HepG2 (cell line): ENCODE results near the gene DMKN. TPM values are rescaled to one million over a fixed set of nuclear protein-coding genes. Genes with fewer than 3 reads are reported as not detected.

Experiments
- ATAC-seq: fragments of 200-7000 bp; cut with Tn5 transposase; 3 replicates; pipeline ENCODE4 v1.9.1; 2020; ENCODE audit warnings: mild to moderate bottlenecking, moderate library complexity
- BruUV-seq: library from RNA; stranded (reverse); fragments of 400-500 nt; replicated peaks from 2 replicates; lab custom pipeline; 2021; lab: Mats Ljungman, UMichigan
- CTCF ChIA-PET: fragments of 300-600 bp; formaldehyde crosslinking; extraction: SDS; loops from one replicate; lab custom pipeline; 2021; ENCODE audit warnings: low total read pairs, inconsistent platforms, low intra/inter-chr PET ratio; lab: Yijun Ruan, JAX
- POLR2A ChIA-PET: fragments of 350-600 bp; sonication (Branson Sonifier 250); formaldehyde crosslinking; loops from one replicate; lab custom pipeline; 2020; ENCODE audit warnings: antibody characterized with exemption, inconsistent platforms; lab: Yijun Ruan, JAX
- DNase-seq: peaks from one replicate; pipeline ENCODE4 v3.0.0-alpha.2; 2015; ENCODE audit warnings: low spot score
- FAIRE-seq: peaks from 3 replicates; lab custom pipeline; 2011; peaks lifted over from hg19 to GRCh38; lab: Jason Lieb, UNC
- H2AFZ ChIP-seq: one replicate; pipeline ENCODE4 v1.6.1; 2011; ENCODE audit warnings: low read length, inconsistent platforms
- H3K27ac ChIP-seq: fragments of 300-600 bp; 3 replicates; pipeline ENCODE4 v1.8.0; 2011; ENCODE audit warnings: mixed run types, mild to moderate bottlenecking, mixed read lengths, low read length, inconsistent platforms; ENCODE audit not compliant: insufficient read depth; ENCODE audit errors: extremely low read length
- H3K27me3 ChIP-seq, 2 experiments: fragments of 200-600 bp in 1 of 2; 2 replicates in 1 of 2; 3 replicates in 1 of 2; pipeline versions ENCODE4 v1.6.0 to v1.8.0; 2011; ENCODE audit warnings: low read length in 2 of 2, mild to moderate bottlenecking in 2 of 2, moderate library complexity in 2 of 2, inconsistent platforms in 1 of 2; ENCODE audit not compliant: insufficient read depth in 2 of 2, control insufficient read depth in 1 of 2
- H3K36me3 ChIP-seq, 2 experiments: fragments of 200-600 bp in 1 of 2; replicated peaks in 1 of 2; 2 replicates in 1 of 2; 3 replicates in 1 of 2; pipeline versions ENCODE4 v1.5.1 to v1.8.0; 2011; ENCODE audit warnings: low read length in 2 of 2, inconsistent platforms in 1 of 2; ENCODE audit not compliant: insufficient read depth in 2 of 2, control insufficient read depth in 1 of 2
- H3K4me1 ChIP-seq: 2 replicates; pipeline ENCODE4 v1.5.1; 2012; ENCODE audit warnings: low read length, inconsistent platforms; ENCODE audit not compliant: insufficient read depth
- H3K4me2 ChIP-seq: 2 replicates; pipeline ENCODE4 v1.6.0; 2011; ENCODE audit warnings: low read depth, low read length, inconsistent platforms
- H3K4me3 ChIP-seq, 3 experiments: fragments of 200-600 bp in 1 of 3; sonication (generic), shearing (Covaris generic) in 1 of 3; replicated peaks in 1 of 3; 2 replicates each; pipeline ENCODE4 v1.5.1; 2011 to 2016; ENCODE audit warnings: low read length in 3 of 3, inconsistent platforms in 2 of 3, low read depth in 2 of 3, mild to moderate bottlenecking in 2 of 3, control low read depth in 1 of 3, mixed read lengths in 1 of 3; ENCODE audit not compliant: insufficient read depth in 1 of 3
- H3K79me2 ChIP-seq: one replicate; pipeline ENCODE4 v1.6.1; 2011; ENCODE audit warnings: low read length, inconsistent platforms; ENCODE audit not compliant: insufficient read depth
- H3K9ac ChIP-seq: 2 replicates; pipeline ENCODE4 v1.6.0; 2011; ENCODE audit warnings: mild to moderate bottlenecking, low read depth, low read length, inconsistent platforms; ENCODE audit not compliant: insufficient read depth
- H3K9me3 ChIP-seq: 2 replicates; pipeline ENCODE4 v1.5.1; 2012; ENCODE audit warnings: mild to moderate bottlenecking, low read length
- H4K20me1 ChIP-seq: 2 replicates; pipeline ENCODE4 v1.6.0; 2011; ENCODE audit warnings: inconsistent platforms, mild to moderate bottlenecking, low read length, moderate library complexity; ENCODE audit not compliant: insufficient read depth
- FOXP4 ChIP-seq: sonication (generic); formaldehyde crosslinking; IDR thresholded peaks from 2 replicates; pipeline ENCODE4 v1.4.0; 2020; ENCODE audit warnings: missing genetic modification reagents
- RAD51 ChIP-seq: fragments of 450-650 bp; IDR thresholded peaks from 2 replicates; pipeline ENCODE4 v1.6.1; 2016; ENCODE audit warnings: borderline replicate concordance
- STAT6 ChIP-seq: sonication (generic); formaldehyde crosslinking; IDR thresholded peaks from 2 replicates; pipeline ENCODE4 v1.4.0; 2020; ENCODE audit warnings: missing genetic modification reagents, mild to moderate bottlenecking, borderline replicate concordance
- ZNF121 ChIP-seq: sonication (generic); formaldehyde crosslinking; IDR thresholded peaks from 2 replicates; pipeline ENCODE4 v1.5.0; 2020; ENCODE audit warnings: mild to moderate bottlenecking, missing genetic modification reagents
- WGBS: methylation state at CpG from one replicate; pipeline ENCODE4 v1.1.6; 2017; ENCODE audit warnings: low lambda C conversion rate; 5-methylcytosine and 5-hydroxymethylcytosine counted together
- in situ Hi-C: cut with HindIII; loops from 2 replicates; pipeline ENCODE4 v1.10.0; 2017; ENCODE audit warnings: low pct_unique_long_range_greater_than_20kb; ENCODE audit not compliant: extremely low pct_ligation_motif_present
- intact Hi-C: fragments of 100-400 bp; cut with micrococcal nuclease; formaldehyde crosslinking; loops from one replicate; pipeline ENCODE4 v1.10.0; 2022; ENCODE audit not compliant: unreplicated experiment
- polyA plus RNA-seq, 8 experiments: library from polyadenylated mRNA; depleted of rRNA in 3 of 8; stranded (reverse) in 7 of 8; unstranded in 1 of 8; fragments of >200 nt; fragmentation: Illumina TruSeq in 4 of 8; extraction: Trizol in 4 of 8; gene quantifications; 2 replicates each; pipeline versions ENCODE4 v1.2.1 to v1.2.3, GENCODE V29; 2011 to 2016; ENCODE audit warnings: low read depth in 4 of 8, missing spikeins in 1 of 8, mixed read lengths in 1 of 8; ENCODE audit not compliant: insufficient read depth in 1 of 8
- total RNA-seq, 5 experiments: library from RNA; depleted of rRNA; stranded (reverse); fragments of >200 nt; fragmentation: Illumina TruSeq; extraction: Trizol; gene quantifications; 2 replicates each; pipeline ENCODE4 v1.2.3, GENCODE V29; 2016; ENCODE audit warnings: low read depth in 1 of 5

The DMKN gene
- total and polyA plus RNA-seq, 2 of the 13 experiments (the other 11 are each of a cell fraction or from before 2014, with no cell fraction given): 50.8 to 57.1 TPM

GRCh38 chr19:35498220-35498619, 15.2 kb downstream of the DMKN start:
- Histone ChIP-seq H3K36me3 (peaks cover 0 to 10% of the 10 kb centered on the region in 2 experiments; a peak in 2 of 5 replicates), H3K4me2 (no peak overlapping the region), H3K27me3 (no peaks in the 10 kb centered on the region), H3K79me2 (no peaks in the 10 kb centered on the region), H4K20me1 (no peaks in the 10 kb centered on the region), H3K9ac (no peak overlapping the region), H3K27ac (no peak overlapping the region), H3K9me3 (no peaks in the 10 kb centered on the region), H2AFZ (no peak overlapping the region), H3K4me1 (peaks cover 15% of the 10 kb centered on the region), H3K4me3 (no peak overlapping the region)
- TF ChIP-seq ZNF121 (CRISPR knock-in tag) (peak; percentile 81), STAT6 (CRISPR knock-in tag) (no peak), RAD51 (no peak), FOXP4 (CRISPR knock-in tag) (no peak)
- in situ Hi-C loops (no loop called here), intact Hi-C loops (loop anchor here (10.0 kb wide), 1 partner anchor 253 kb away; the partner anchor contains the start of gene LSR)
- CTCF ChIA-PET: no interaction called here
- FAIRE-seq (no peak), DNase-seq (no peak), ATAC-seq (no peak)
- no TSS peak for BruUV-seq
- POLR2A ChIA-PET: interaction anchor here (1.6 kb wide), 1 partner anchor 10 kb away, joined by 3 read pairs; no protein-coding TSS in a partner anchor
- WGBS: 90% methylated on average over 3 of the region's 3 CpGs
